Measurements from ENCODE around the gene TSHZ2.

GRCh38 chr20:53263554-53264438 is 291.6 kb downstream of the TSHZ2 start:
- no peak for TF ChIP-seq POLR2A (IDR thresholded peaks at IDR 0.05)
- TF ChIP-seq CTCF (IDR thresholded peaks at IDR 0.05) = no peak

All from heart left ventricle (tissue), 13 donors.